Panc1 (cell line): Measurements from ENCODE around the gene SOSTDC1. TPM values are rescaled to one million over a fixed set of nuclear protein-coding genes. Genes with fewer than 3 reads are reported as not detected.

Experiments
- ATAC-seq: fragments of 200-7000 bp; cut with Tn5 transposase; 2 replicates; pipeline ENCODE4 v1.9.1; 2020; ENCODE audit warnings: mild to moderate bottlenecking, moderate library complexity
- BruUV-seq: library from RNA; stranded (reverse); fragments of 400-500 nt; replicated peaks from 2 replicates; lab custom pipeline; 2021; lab: Mats Ljungman, UMichigan
- CTCF ChIA-PET: fragments of 300-600 bp; sonication (Branson Sonifier 250); formaldehyde crosslinking; loops from one replicate; lab custom pipeline; 2022; ENCODE audit warnings: antibody characterized with exemption; lab: Charles Lee
- POLR2A ChIA-PET: fragments of 300-600 bp; sonication (Branson Sonifier 250); formaldehyde crosslinking; loops from one replicate; lab custom pipeline; 2022; ENCODE audit warnings: antibody characterized with exemption; lab: Charles Lee
- DNase-seq: peaks from one replicate; pipeline ENCODE4 v3.0.0-alpha.2; 2010; ENCODE audit warnings: low read depth, low spot score
- H3K27ac ChIP-seq: 2 replicates; pipeline ENCODE4 v1.5.1; 2011; ENCODE audit warnings: mild to moderate bottlenecking, low read length, inconsistent platforms
- H3K27me3 ChIP-seq: fragments of 200-500 bp; sonication (Bioruptor generic); 2 replicates; pipeline ENCODE4 v1.6.0; 2014; ENCODE audit warnings: low read length, inconsistent platforms; ENCODE audit not compliant: control insufficient read depth, insufficient read depth
- H3K36me3 ChIP-seq: fragments of 200-500 bp; sonication (Bioruptor generic); 2 replicates; pipeline ENCODE4 v1.5.1; 2014; ENCODE audit warnings: inconsistent platforms, mild to moderate bottlenecking, low read length, moderate library complexity; ENCODE audit not compliant: control insufficient read depth, insufficient read depth
- H3K4me1 ChIP-seq: 2 replicates; pipeline ENCODE4 v1.5.1; 2011; ENCODE audit warnings: inconsistent platforms, mild to moderate bottlenecking, low read length, moderate library complexity; ENCODE audit not compliant: control insufficient read depth, insufficient read depth
- H3K4me3 ChIP-seq, 2 experiments: 2 replicates each; pipeline ENCODE4 v1.5.1; 2011 to 2012; ENCODE audit warnings: low read depth in 2 of 2, low read length in 2 of 2, mild to moderate bottlenecking in 2 of 2, inconsistent platforms in 1 of 2, moderate library complexity in 1 of 2
- H3K9me3 ChIP-seq: fragments of 200-500 bp; sonication (Bioruptor generic); 2 replicates; pipeline ENCODE4 v1.5.1; 2014; ENCODE audit warnings: low read depth, mild to moderate bottlenecking, inconsistent platforms, low read length, moderate library complexity; ENCODE audit not compliant: control insufficient read depth, insufficient read depth
- CTCF ChIP-seq: fragments of 450-650 bp; IDR thresholded peaks from 2 replicates; pipeline ENCODE4 v1.5.1; 2017; ENCODE audit warnings: mild to moderate bottlenecking
- POLR2AphosphoS5 ChIP-seq: IDR thresholded peaks from 2 replicates; pipeline ENCODE4 v1.6.1; 2012; ENCODE audit warnings: mild to moderate bottlenecking, low read depth, low read length, moderate library complexity
- REST ChIP-seq, 2 experiments: IDR thresholded peaks; 2 replicates each; pipeline ENCODE4 v1.6.1; 2011 to 2012; ENCODE audit warnings: low read depth in 2 of 2, control low read depth in 1 of 2, low read length in 1 of 2, mild to moderate bottlenecking in 1 of 2, moderate library complexity in 1 of 2; ENCODE audit not compliant: insufficient read depth in 1 of 2
- SIN3A ChIP-seq: IDR thresholded peaks from 2 replicates; pipeline ENCODE4 v1.6.1; 2012; ENCODE audit warnings: low read depth, mild to moderate bottlenecking, low read length, moderate library complexity, borderline replicate concordance; ENCODE audit not compliant: insufficient read depth
- TCF7L2 ChIP-seq: IDR thresholded peaks from 2 replicates; pipeline ENCODE4 v1.6.1; 2011; ENCODE audit warnings: mild to moderate bottlenecking, low read depth, low read length, inconsistent platforms
- in situ Hi-C: cut with HindIII; loops from 2 replicates; pipeline ENCODE4 v1.10.0; 2016; ENCODE audit warnings: low sequenced_read_pairs, low pct_unique_long_range_greater_than_20kb
- intact Hi-C: fragments of 100-400 bp; cut with micrococcal nuclease; formaldehyde crosslinking; loops from one replicate; pipeline ENCODE4 v1.10.0; 2022; ENCODE audit not compliant: unreplicated experiment
- total RNA-seq: library from RNA; stranded (reverse); gene quantifications from one replicate; pipeline ENCODE4 v1.2.1, GENCODE V29; 2021; ENCODE audit not compliant: unreplicated experiment

The SOSTDC1 gene
- total RNA-seq, 1 experiment from 2014 or later: not detected

GRCh38 chr7:16504019-16504418 lies 38.5 kb upstream of the SOSTDC1 start:
- H3K4me3 ChIP-seq: no peak overlapping the region
- in situ Hi-C loops: no loop called here
- H3K27me3 ChIP-seq: no peaks in the 10 kb centered on the region
- POLR2A ChIA-PET: no interaction called here
- CTCF ChIA-PET: no interaction called here
- no peaks in the 10 kb centered on the region for H3K36me3 ChIP-seq
- ATAC-seq (no peak), DNase-seq (no peak)
- no peaks in the 10 kb centered on the region for H3K4me1 ChIP-seq
- no peak for TF ChIP-seq POLR2AphosphoS5
- TF ChIP-seq TCF7L2: no peak
- no peak for TF ChIP-seq REST (IDR thresholded peaks at IDR 0.05; ENCODE audit: insufficient read depth in 1 of 2, low read depth in 2 of 2, low read length in 1 of 2)
- TF ChIP-seq CTCF: no peak
- TF ChIP-seq SIN3A: no peak
- intact Hi-C loops: no loop called here
- no TSS peak for BruUV-seq
- H3K27ac ChIP-seq: no peak overlapping the region
- no peaks in the 10 kb centered on the region for H3K9me3 ChIP-seq

- no peak overlapping the region for H3K27ac ChIP-seq
- intact Hi-C loops: no loop called here
- TF ChIP-seq CTCF: no peak
- no peak for TF ChIP-seq POLR2AphosphoS5
- no peak for TF ChIP-seq TCF7L2
- TF ChIP-seq REST (IDR thresholded peaks at IDR 0.05; ENCODE audit: insufficient read depth in 1 of 2, low read depth in 2 of 2, low read length in 1 of 2): no peak
- TF ChIP-seq SIN3A: no peak
- DNase-seq: no peak
- no peaks in the 10 kb centered on the region for H3K27me3 ChIP-seq
- POLR2A ChIA-PET: no interaction called here
- no peak overlapping the region for H3K4me3 ChIP-seq
- ATAC-seq: no peak
- no TSS peak for BruUV-seq
- no peaks in the 10 kb centered on the region for H3K36me3 ChIP-seq
- CTCF ChIA-PET: no interaction called here
- in situ Hi-C loops: no loop called here
- no peaks in the 10 kb centered on the region for H3K4me1 ChIP-seq
- no peaks in the 10 kb centered on the region for H3K9me3 ChIP-seq
Observed at GRCh38 chr7:16502303-16502702, 36.8 kb upstream of the SOSTDC1 start.
